HG03342 (cell line): Measurements from ENCODE around the gene ASF1A.
"Not testable (repeated sequence)": the region's sequence is repeated elsewhere in the genome, so short reads cannot be mapped to it uniquely, and the experiment has no call there.

Source experiments
- ATAC-seq: cut with Tn5 transposase; IDR thresholded peaks from one replicate; pipeline ENCODE4 v1.9.1; 2021; ENCODE audit warnings: mild to moderate bottlenecking, moderate library complexity; ENCODE audit not compliant: unreplicated experiment

ASF1A gene

GRCh38 chr6:118893807-118894424 lies at the start of gene ASF1A:
Gene ASF1A, plus strand, starts transcription at chr6:118894152. Its CDS starts 262 bp downstream, at chr6:118894414.
- ATAC-seq, result peak; percentile 64

GRCh38 chr6:118844915-118845314 lies 49.0 kb upstream of the ASF1A start:
- peak; percentile 51 for ATAC-seq

- ATAC-seq, result no peak
Measured at GRCh38 chr6:118853408-118853807, 40.5 kb upstream of the ASF1A start.

GRCh38 chr6:118856301-118856700 lies 37.7 kb upstream of the ASF1A start:
- ATAC-seq, result no peak

DNA sequence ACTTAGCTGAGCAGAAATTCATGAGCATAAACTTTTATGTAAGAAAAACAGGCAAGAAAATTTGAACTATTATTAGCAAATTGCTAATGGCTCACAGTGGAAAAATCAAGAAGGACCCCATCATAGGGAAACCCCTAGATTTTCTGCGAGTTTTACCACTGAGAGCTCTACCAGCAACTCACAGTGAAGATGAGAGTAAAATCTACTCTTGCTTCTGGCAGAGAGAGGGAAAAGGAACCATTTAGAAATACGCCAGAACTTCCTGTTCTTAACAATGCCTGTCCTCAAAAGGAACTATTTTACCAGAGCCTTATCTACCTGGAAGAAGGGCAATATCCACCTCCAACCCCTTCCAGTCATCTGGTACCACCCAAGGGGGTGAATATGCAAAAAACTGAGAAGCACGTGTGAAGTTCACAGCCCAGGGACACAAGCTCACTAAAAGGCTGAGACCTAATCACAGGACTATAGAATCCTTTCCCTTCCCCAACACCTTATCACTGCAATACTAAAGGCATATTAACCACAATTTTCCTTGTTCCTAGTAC lies 34.4 kb upstream of the ASF1A start:
- peak; percentile 50 for ATAC-seq

DNA sequence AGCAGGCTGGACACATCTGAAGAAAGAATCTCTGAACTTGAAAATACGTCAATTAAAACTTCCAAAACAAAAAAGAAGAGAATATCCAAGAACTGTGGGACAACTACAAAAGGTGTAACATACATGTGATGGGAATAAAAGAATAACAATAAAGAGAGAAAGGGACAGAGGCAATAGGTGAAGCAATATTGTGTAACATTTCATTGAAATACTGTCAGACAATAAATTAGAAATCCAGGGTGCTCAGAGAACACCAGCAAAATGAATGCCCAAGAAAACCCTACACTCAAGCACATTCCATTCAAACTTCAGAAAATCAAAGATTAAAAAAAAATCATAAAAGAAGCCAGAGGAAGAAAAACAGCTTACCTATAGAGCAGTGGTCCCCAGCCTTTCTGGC lies 33.6 kb upstream of the ASF1A start:
- ATAC-seq, result no peak

- no peak for ATAC-seq
Measured at GRCh38 chr6:118860880-118861279, 33.1 kb upstream of the ASF1A start.

DNA sequence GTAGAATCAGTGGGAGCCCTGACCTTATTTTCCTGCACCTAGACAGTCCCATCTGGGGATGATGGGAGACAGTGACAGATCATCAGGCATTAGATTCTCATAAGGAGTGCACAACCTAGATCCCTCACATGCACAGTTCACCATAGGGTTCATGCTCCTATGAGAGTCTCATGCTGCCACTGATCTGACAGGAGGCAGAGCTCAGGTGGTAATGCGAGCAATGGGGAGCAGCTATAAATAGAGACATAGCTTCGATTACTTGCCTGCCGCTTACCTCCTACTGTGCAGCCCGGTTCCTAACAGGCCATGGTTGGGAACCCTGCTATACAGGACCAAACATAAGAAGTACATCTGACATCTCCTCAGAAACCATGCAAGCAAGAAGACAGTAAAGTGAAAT lies 31.5 kb upstream of the ASF1A start:
- ATAC-seq, result no peak

- ATAC-seq, result peak; percentile 47
Measured at GRCh38 chr6:118864341-118865099, 29.4 kb upstream of the ASF1A start.

GRCh38 chr6:118865100-118865391 lies 28.9 kb upstream of the ASF1A start:
- ATAC-seq, result peak; percentile 25

DNA sequence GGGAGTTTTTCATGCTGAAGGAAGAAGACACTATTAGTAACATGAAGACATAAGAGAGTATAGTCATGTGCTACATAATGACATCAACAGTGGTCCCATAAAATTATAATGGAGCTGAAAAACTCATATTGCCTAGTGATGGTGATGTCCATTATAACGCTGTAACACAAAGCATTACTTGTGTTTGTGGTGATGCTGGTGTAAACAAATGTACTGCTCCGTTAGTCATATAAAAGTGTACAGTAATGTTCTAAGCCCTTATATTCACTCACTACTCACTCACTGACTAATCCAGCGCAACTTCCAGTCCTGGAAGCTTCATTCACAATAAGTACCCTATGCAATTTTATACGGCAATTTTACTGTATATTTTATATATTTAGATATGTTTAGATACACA lies 26.8 kb upstream of the ASF1A start:
- no peak for ATAC-seq

GRCh38 chr6:118868901-118869300 lies 25.1 kb upstream of the ASF1A start:
- ATAC-seq, result not testable (repeated sequence)

DNA sequence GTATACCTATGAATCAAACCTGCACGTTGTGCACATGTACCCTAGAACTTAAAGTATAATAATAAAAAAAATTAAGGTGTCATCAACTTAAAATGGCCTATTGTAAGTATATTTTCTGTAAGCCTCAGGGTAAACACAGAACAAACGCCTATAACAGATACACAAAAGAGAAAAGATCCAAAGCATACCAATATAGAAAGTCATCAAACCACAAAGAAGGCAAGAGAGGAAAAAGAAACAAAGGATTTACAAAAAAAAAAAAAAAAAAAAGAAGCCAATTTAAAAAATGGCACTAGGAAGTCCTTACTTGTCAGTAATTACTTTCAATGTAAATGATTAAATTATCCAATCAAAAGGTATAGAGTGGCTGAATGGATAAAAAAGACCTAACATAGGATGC lies 24.6 kb upstream of the ASF1A start:
- no peak for ATAC-seq

DNA sequence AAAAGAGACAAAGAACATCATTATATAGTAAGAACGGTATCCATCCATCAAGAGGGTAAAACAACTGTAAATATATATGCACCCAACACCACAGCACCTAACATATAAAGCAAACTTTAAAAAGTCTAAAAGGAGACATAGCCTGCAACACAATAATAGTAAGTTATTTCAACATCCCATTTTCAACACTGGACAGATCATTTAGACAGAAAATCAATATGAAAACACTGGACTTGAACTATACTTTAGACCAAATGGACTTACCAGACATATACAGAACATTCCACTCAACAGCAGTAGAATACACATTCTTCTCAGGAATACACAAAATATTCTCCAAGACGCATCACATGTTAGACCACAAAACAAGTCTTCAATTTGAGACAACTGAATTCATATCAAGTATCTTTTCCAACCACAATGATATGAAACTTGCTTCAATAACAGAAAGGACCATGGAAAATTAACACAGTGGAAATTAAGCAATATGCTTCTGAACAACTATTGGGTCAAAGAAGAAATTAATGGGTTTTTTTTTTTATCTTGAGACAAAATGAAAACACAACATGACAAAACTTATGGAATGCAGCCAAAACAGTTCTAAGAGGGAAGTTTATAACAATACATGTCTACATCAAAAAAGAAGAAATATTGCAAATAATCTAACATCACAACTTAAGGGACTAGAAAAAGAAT lies 23.9 kb upstream of the ASF1A start:
- ATAC-seq, result no peak

DNA sequence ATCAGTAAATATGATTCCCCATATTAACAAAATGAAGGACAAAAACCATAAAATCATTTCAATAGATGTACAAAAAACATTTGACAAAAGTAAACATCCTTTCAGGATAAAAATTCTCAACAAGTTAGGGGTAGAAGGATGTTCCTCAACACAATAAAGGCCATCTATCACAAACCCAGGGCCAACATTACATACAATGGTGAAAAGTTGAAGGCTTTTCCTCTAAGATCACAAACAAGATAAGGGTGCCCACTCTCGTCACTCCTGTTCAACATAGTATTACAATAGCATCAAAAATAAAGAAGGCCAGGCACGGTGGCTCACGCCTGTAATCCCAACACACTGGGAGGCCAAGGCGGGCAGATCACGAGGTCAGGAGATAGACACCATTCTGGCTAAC lies 22.6 kb upstream of the ASF1A start:
- no peak for ATAC-seq

DNA sequence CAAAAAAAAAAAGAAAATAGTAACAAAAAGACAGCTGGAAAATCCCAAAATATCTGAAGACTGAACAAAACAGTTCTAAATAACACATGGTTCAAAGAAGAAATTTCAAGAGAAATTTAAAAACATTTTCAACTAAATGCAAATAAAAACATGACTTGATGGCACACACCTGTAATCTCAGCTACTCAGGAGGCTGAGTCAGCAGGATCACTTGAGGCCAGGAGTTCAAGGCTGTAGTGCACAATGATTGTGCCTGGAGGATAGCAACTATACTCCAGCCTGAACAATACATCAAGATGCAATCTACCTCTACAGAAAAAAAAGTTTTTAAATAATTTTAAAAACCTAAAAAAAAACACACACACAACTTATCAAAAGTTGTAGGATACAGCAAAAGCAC lies 21.6 kb upstream of the ASF1A start:
- ATAC-seq, result no peak

- ATAC-seq, result no peak
Measured at GRCh38 chr6:118872726-118873125, 21.2 kb upstream of the ASF1A start.

DNA sequence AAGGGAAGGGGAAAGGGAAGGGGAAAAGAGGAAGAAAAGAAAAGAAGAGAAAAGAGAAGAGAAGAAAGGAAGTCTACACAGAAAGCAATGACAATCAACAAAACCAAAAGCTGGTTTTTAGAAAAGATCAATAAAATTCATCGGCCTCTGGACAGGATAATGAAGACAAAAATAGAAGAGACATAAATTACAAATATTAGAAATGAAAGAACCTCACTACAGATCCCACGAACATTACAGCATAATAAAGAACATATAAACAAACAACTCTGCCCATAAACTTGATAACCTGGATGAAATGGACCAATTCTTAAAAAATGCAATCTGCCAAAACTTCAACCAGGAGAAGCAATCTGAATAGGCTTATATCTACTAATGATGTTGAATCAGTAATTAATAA lies 20.7 kb upstream of the ASF1A start:
- no peak for ATAC-seq

GRCh38 chr6:118875672-118876071 lies 18.3 kb upstream of the ASF1A start:
- no peak for ATAC-seq

DNA sequence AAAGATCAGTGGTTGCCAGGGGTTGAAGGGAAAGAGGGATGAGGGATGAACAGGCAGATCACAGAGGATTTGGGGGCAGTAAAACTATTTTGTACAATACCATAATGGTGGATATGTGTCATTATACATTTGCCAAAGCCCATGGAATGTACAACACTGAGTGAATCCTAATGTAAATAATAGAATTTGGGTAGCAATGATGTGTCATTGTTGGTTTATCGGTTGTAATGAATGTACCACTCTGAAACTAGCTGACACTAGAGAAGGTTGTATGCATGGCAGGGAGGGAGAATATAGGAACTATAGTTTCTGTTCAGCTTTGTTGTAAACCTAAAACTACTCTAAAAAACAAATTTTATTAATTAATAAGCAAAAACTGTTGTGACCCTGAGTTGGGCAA lies 17.8 kb upstream of the ASF1A start:
- no peak for ATAC-seq

- no peak for ATAC-seq
Measured at GRCh38 chr6:118876814-118877213, 17.1 kb upstream of the ASF1A start.

DNA sequence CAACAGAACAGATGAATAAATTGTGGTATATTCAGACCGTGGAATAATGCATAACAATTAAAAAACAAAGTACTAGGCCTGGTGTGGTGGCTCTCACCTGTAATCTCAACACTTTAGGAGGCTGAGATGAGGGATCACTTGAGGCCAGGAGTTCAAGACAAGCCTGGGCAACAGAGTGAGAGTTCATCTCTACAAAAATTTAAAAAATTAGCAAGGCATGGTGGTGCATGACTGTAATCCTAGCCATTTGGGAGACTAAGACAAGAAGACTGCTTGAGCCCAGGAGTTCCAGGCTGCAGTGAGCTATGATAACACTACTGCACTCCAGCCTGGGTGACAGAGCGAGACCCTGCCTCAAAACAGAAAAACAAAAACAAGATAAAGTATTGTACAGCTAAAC lies 16.1 kb upstream of the ASF1A start:
- no peak for ATAC-seq
